CD4-positive, alpha-beta T cell treated with Interleukin-17A for 4 hours (primary cell): ENCODE results near the gene CACNA1E.

ENCODE experiments used
- DNase-seq: peaks from one replicate; pipeline ENCODE4 v3.0.0-alpha.2; 2020; ENCODE audit warnings: mixed read lengths

CACNA1E gene

DNA sequence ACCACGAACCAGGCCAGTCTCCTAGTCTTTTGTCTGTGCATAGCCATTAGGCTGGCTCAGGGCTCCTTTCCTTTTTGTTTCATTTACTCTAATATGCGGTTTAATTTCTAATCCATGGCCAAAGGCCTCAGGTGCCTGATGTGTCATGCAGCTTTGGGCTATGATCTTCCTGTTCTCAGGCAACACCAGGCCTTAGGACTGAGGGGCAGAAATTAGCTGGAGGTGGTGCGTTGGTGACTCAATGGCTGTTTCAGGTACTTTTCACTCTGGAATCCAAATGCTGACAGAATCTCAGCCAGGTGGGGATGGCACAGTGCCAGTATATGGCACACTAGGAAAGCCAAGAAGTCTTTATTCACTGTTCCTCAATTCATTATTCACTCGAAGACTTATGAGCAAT lies 105.3 kb downstream of the CACNA1E start:
- DNase-seq, result no peak

GRCh38 chr1:181592255-181592859 lies 109.0 kb downstream of the CACNA1E start:
- no peak for DNase-seq

- no peak for DNase-seq
Observed at GRCh38 chr1:181593042-181593441, 109.7 kb downstream of the CACNA1E start.

- DNase-seq, result no peak
Observed at GRCh38 chr1:181594553-181594952, 111.2 kb downstream of the CACNA1E start.

- DNase-seq, result no peak
Observed at GRCh38 chr1:181595234-181595633, 111.9 kb downstream of the CACNA1E start.

GRCh38 chr1:181601186-181601950 lies 118.1 kb downstream of the CACNA1E start:
- DNase-seq, result no peak

DNA sequence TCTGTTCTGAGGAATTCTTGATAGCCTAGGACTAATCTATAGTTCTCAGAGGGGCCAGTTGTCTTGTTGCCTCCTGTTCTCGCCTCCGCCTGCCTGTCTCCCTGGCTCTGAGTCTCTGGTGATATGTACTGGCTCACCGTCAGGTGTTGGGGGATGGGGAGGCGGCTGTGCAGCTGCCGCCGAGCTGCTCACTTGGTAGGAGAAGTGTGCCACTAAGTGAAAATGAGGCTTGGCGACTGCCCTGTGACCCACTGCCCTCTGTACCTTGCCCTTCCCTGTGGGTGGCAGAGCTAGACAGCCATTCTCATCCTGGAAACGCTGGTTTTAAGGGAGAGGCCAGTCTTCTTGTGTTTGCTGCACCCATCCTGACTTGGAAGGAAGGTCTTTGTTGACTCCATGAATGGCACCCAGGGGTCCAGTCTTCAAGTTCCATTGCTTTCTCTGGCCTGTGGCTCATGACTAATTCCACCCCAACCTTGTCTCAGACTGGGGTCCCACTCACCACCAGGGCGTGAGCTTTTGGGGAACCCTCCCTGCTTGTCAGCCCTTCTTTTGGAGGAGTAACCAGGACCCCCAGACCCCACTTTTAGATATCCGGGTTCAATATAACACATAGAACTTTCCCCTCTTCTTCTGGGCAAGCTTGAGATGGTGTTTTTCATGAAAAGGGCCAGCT lies 120.6 kb downstream of the CACNA1E start:
- DNase-seq, result no peak

GRCh38 chr1:181604482-181605249 lies 121.3 kb downstream of the CACNA1E start:
- no peak for DNase-seq

DNA sequence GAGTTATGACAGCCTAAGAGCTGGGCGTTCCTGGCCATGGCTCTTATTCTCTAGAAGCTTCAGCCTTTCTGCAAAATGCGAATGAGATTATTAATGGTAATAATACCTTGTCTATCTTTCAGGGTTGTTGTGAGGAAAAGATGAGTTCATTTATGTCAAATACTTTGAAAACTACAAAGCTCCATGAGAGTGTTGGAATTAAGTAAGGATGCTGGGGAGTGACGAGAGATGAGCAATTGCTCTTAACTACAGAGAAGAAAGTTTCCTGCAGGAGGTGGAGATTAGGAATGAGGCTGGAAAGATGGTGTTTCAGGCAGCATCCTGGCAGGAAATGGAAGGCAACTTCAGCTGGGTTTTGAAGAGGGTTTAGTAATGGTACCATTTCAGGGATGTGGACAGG lies 124.2 kb downstream of the CACNA1E start:
- no peak for DNase-seq

GRCh38 chr1:181608386-181608785 lies 125.1 kb downstream of the CACNA1E start:
- no peak for DNase-seq

- no peak for DNase-seq
Observed at GRCh38 chr1:181608948-181609347, 125.6 kb downstream of the CACNA1E start.

GRCh38 chr1:181612100-181612499 lies 128.8 kb downstream of the CACNA1E start:
- DNase-seq, result no peak

DNA sequence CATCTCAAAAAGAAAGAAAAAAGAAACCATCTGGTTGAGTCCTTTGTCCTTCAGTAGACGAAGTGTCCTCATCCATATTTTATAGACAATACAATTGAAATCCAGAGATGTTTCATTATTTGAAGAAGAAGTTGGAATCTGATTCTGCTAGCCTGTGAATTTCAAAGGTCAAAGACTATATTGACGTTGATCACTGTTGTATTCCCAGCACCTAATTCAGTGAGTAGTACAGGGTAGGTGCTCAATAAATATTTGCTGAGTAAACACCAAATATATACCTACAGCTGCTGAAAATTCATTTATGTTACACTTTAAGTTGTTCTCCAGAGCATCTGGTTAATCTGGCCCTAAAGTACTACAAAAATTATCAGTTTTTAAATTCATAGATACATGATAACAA lies 135.2 kb downstream of the CACNA1E start:
- DNase-seq, result no peak

DNA sequence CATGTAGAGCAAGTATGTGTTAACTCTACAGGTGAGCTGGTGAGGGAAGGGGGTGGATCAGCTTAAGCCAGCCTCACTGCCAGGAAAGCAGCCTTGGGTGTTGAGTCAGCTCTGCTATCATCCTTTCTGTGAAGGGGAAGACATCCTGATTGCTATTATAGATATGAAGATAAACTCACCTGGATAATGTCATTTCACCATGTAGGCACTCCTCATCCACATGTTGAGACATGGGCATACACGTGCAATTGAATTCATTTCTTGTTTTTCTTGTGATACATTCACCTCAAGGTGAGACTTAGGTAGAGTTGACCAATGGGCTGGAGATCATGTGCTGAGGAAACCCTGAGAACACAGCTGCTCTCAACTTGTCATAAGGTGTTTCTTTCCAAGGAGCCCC lies 136.9 kb downstream of the CACNA1E start:
- no peak for DNase-seq

GRCh38 chr1:181623850-181624249 lies 140.5 kb downstream of the CACNA1E start:
- no peak for DNase-seq

GRCh38 chr1:181626279-181626938 lies 143.1 kb downstream of the CACNA1E start:
- no peak for DNase-seq

DNA sequence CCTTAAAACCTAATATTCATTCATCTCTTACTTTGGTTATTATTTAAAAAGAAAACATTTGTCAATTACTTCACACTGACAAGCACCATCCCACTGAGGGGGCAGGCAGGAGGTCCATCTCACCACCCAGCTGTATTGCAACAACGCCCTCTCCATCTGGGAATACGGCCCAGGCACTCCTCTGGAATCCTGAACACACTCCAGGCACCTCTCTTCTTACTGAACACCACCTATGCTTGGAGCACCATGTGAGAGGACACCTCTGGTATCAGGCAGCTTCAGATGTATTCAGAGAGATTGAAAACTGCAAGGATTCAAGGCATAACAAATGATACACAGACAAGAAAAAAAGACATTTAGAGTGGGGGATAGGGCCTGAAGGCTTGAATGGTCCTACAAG lies 147.1 kb downstream of the CACNA1E start:
- DNase-seq, result no peak

GRCh38 chr1:181630838-181631237 lies 147.5 kb downstream of the CACNA1E start:
- DNase-seq, result no peak

DNA sequence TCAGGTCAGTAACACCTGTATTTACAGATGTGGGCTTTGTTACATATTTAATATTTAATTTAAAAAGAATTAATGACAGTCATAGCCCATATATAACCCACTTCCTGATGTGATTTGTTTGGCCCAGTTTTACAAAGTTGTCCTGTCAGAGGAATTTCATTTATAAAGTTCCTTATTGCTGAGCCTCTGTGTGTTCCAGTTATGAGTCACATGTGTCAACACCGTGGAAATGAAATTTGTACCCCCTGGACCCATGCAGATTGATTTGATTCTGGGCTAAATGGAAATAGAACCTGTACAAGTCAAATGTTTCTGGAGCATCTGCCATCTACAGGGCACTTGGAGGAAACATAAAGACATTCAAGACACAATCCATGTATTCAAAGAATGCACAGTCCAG lies 149.2 kb downstream of the CACNA1E start:
- no peak for DNase-seq

GRCh38 chr1:181632960-181633359 lies 149.6 kb downstream of the CACNA1E start:
- DNase-seq, result no peak

DNA sequence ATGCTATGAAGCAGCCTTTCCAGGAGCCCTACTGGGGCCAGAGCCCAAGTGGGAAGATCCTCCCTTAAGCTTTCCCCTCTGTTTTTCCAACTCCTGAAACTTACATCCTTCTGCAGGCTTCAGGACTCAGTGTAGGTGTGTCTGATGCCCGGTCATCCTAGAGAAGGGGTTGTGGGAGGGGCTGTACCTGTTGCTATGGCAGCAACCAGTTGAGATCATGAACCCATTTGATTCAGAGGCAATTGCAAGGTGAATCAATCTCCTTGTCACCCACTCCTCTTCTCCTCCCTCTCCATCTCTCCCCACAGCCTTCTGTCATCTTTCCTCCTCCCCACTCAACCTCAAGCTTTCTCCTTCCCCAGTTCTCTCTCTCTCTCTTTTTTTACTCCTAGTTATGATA lies 151.8 kb downstream of the CACNA1E start:
- DNase-seq, result no peak

- no peak for DNase-seq
Observed at GRCh38 chr1:181637998-181638397, 154.7 kb downstream of the CACNA1E start.

DNA sequence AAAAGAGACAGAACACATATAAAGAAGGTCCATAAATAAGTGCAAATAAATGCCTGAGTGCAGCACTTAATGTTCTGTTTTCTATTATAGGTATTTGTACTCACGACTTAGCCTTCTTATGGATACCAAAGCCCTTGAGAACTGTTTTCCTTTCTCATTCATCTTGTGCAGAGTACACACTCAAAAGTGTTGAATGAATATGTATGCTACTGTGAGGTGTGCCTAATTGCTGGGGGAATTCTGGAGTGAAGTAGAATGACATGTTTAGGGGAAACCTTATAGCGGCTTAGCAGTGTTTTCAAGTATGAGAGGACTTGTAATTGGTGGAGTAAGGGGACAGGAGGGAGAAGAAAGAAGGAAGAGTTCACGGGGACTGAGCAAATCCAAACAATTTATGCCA lies 157.6 kb downstream of the CACNA1E start:
- no peak for DNase-seq
